Prostate gland (tissue), 2 donors: ENCODE results near the gene PPP4R3B.

Experiments used
- CTCF ChIP-seq, 4 experiments: fragments of 200-600 bp in 2 of 4; fragments of 450-650 bp in 2 of 4; sonication (generic) in 2 of 4; IDR thresholded peaks; 1 replicate in 3 of 4; 2 replicates in 1 of 4; pipeline ENCODE4 v1.5.1; 2016 to 2019; ENCODE audit warnings: antibody characterized with exemption in 4 of 4, mild to moderate bottlenecking in 2 of 4, moderate library complexity in 2 of 4
- POLR2A ChIP-seq: fragments of 450-650 bp; IDR thresholded peaks from one replicate; pipeline ENCODE4 v1.6.1; 2016; ENCODE audit warnings: antibody characterized with exemption, mild to moderate bottlenecking
- POLR2AphosphoS5 ChIP-seq: sonication (generic); formaldehyde crosslinking; IDR thresholded peaks from one replicate; pipeline ENCODE4 v1.6.1; 2017; ENCODE audit warnings: antibody characterized with exemption

GRCh38 chr2:55502590-55503141 is 114.8 kb downstream of the PPP4R3B start:
- TF ChIP-seq POLR2A: no peak
- no peak for TF ChIP-seq CTCF (IDR thresholded peaks at IDR 0.05)
- no peak for TF ChIP-seq POLR2AphosphoS5
